Measurements from ENCODE around the gene GARNL3. TPM values are rescaled to one million over a fixed set of nuclear protein-coding genes. Genes with fewer than 3 reads are reported as not detected.

GARNL3 gene
- total RNA-seq, 1 donor from 2014 or later = 5.4 TPM

DNA sequence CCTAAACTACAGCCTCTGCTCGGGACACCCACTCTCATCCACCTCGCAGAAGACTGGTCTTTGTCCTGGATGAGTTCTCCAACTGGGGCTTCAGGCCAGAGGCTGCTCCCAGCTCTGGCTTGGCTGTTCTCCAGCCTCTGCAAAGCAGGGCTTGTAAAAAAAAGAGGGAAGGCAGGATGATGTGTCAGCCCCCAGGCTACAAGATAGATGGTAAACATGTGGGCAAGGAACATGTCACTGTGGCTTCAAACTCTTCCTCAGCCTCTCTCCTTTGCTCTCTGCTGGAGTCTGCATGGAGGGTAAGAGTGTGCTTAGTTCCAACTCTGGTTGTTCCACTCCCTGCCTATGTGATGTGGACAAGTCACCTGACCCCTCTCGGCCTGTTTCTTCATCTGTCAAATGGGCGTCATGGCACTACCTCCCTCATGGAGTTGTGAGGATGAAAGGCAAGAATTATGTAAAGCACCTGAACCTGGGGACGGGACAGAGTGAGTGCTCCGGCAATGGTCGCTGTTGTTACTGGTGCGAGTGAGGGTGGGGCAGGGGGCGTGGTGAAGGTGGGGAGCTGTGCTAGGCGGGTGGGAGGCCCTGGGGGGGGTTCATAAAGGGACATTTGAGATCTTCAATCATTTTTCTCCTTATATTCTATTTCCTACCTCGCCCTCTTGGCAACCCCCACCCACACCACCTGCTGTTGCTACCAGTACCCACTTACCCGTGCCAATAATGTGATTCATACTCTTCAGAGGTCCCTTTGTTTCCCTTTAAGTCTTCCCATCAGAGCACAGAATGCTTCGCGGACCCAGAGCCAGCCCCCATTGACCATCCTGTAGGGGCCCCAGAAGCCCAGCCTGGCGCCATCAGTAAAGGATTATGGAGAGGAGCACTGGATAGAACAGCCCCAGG, 152.8 kb downstream of the GARNL3 start:
- no peaks in the 10 kb centered on the region for H4K20me1 ChIP-seq (ENCODE audit: insufficient read depth, low read length)
- FAIRE-seq = no peak
- H3K36me3 Mint-ChIP-seq (ENCODE audit: low read depth, unreplicated experiment) = peaks cover 2% of the 10 kb centered on the region
- no peaks in the 10 kb centered on the region for H3K36me3 ChIP-seq (ENCODE audit: insufficient read depth, low read length)
- no peak for DNase-seq (ENCODE audit: low read depth)
- no peak for TF ChIP-seq EZH2 (IDR thresholded peaks at IDR 0.05; ENCODE audit: insufficient read depth, low read length)
- TF ChIP-seq, protein P1, sequence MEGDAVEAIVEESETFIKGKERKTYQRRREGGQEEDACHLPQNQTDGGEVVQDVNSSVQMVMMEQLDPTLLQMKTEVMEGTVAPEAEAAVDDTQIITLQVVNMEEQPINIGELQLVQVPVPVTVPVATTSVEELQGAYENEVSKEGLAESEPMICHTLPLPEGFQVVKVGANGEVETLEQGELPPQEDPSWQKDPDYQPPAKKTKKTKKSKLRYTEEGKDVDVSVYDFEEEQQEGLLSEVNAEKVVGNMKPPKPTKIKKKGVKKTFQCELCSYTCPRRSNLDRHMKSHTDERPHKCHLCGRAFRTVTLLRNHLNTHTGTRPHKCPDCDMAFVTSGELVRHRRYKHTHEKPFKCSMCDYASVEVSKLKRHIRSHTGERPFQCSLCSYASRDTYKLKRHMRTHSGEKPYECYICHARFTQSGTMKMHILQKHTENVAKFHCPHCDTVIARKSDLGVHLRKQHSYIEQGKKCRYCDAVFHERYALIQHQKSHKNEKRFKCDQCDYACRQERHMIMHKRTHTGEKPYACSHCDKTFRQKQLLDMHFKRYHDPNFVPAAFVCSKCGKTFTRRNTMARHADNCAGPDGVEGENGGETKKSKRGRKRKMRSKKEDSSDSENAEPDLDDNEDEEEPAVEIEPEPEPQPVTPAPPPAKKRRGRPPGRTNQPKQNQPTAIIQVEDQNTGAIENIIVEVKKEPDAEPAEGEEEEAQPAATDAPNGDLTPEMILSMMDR (IDR thresholded peaks at IDR 0.05; ENCODE audit: insufficient read depth, low read depth, low read length) = no peak
- H3K9ac ChIP-seq (ENCODE audit: low read length) = no peak overlapping the region
- H3K4me1 ChIP-seq (ENCODE audit: insufficient read depth, low read length) = peaks cover 4% of the 10 kb centered on the region
- H3K9me3 Mint-ChIP-seq (ENCODE audit: unreplicated experiment) = no peaks in the 10 kb centered on the region
- H3K27ac Mint-ChIP-seq (ENCODE audit: unreplicated experiment) = no peak overlapping the region
- no peak overlapping the region for H2AFZ ChIP-seq (ENCODE audit: low read depth, low read length)
- H3K27ac ChIP-seq (ENCODE audit: low read depth, low read length) = no peak overlapping the region
- H3K4me3 ChIP-seq (ENCODE audit: insufficient read depth, low read depth, low read length) = no peak overlapping the region
- H3K79me2 ChIP-seq (ENCODE audit: insufficient read depth, low read length) = peaks cover under 1% of the 10 kb centered on the region
- H3K4me1 Mint-ChIP-seq (ENCODE audit: low read depth, unreplicated experiment) = peaks cover 1% of the 10 kb centered on the region
- H3K27me3 ChIP-seq (ENCODE audit: insufficient read depth, low read length) = no peaks in the 10 kb centered on the region
- H3K4me2 ChIP-seq (ENCODE audit: low read length) = no peak overlapping the region
- H3K27me3 Mint-ChIP-seq (ENCODE audit: low read depth, unreplicated experiment) = no peaks in the 10 kb centered on the region
- H3K4me3 Mint-ChIP-seq (ENCODE audit: unreplicated experiment) = no peak overlapping the region
- H3K9me3 ChIP-seq (ENCODE audit: insufficient read depth, low read depth, low read length) = peaks cover 3% of the 10 kb centered on the region

DNA sequence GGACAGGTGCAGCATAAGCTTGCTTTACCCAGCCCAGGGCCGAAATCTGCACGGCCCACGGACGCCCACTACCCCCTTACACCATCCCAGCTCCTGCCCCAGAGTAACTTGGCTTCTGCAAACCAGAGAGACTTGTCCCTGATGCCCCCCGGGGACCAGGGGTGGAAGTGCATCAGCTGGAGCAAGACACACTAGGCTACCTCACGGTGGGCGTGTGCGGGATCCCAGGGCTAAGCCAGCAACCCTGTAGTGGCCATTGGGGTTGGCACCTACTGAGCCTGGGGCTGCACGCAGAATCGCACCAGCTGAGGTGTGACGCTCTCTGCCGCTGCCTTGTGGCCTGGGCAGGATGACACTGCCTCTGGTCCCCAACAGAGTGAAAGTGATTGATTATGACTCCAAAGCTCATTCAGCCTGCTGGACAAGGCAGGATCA, 153.5 kb downstream of the GARNL3 start:
- Histone ChIP-seq H4K20me1 (ENCODE audit: insufficient read depth, low read length) (no peaks in the 10 kb centered on the region), H3K4me1 (ENCODE audit: insufficient read depth, low read length) (peaks cover 9% of the 10 kb centered on the region), H3K36me3 (ENCODE audit: insufficient read depth, low read length) (no peaks in the 10 kb centered on the region), H3K9ac (ENCODE audit: low read length) (no peak overlapping the region), H3K27me3 (ENCODE audit: insufficient read depth, low read length) (no peaks in the 10 kb centered on the region), H3K4me2 (ENCODE audit: low read length) (peak overlapping the region; percentile 5), H2AFZ (ENCODE audit: low read depth, low read length) (no peak overlapping the region), H3K79me2 (ENCODE audit: insufficient read depth, low read length) (peaks cover 8% of the 10 kb centered on the region), H3K27ac (ENCODE audit: low read depth, low read length) (no peak overlapping the region), H3K9me3 (ENCODE audit: insufficient read depth, low read depth, low read length) (peaks cover 3% of the 10 kb centered on the region), H3K4me3 (ENCODE audit: insufficient read depth, low read depth, low read length) (no peak overlapping the region)
- no peak for FAIRE-seq
- no peak overlapping the region for H3K4me3 Mint-ChIP-seq (ENCODE audit: unreplicated experiment)
- H3K4me1 Mint-ChIP-seq (ENCODE audit: low read depth, unreplicated experiment) = peaks cover 1% of the 10 kb centered on the region
- no peak for DNase-seq (ENCODE audit: low read depth)
- H3K36me3 Mint-ChIP-seq (ENCODE audit: low read depth, unreplicated experiment) = peaks cover 2% of the 10 kb centered on the region
- H3K27me3 Mint-ChIP-seq (ENCODE audit: low read depth, unreplicated experiment) = no peaks in the 10 kb centered on the region
- H3K9me3 Mint-ChIP-seq (ENCODE audit: unreplicated experiment) = no peaks in the 10 kb centered on the region
- no peak overlapping the region for H3K27ac Mint-ChIP-seq (ENCODE audit: unreplicated experiment)
- TF ChIP-seq, protein P1 (IDR thresholded peaks at IDR 0.05; ENCODE audit: insufficient read depth, low read depth, low read length) = no peak
- TF ChIP-seq EZH2 (IDR thresholded peaks at IDR 0.05; ENCODE audit: insufficient read depth, low read length) = no peak

GRCh38 chr9:127419348-127419747, 154.8 kb downstream of the GARNL3 start:
- H3K27ac ChIP-seq (ENCODE audit: low read depth, low read length) = no peak overlapping the region
- Mint-ChIP-seq H3K4me3 (ENCODE audit: unreplicated experiment) (no peak overlapping the region), H3K9me3 (ENCODE audit: unreplicated experiment) (no peaks in the 10 kb centered on the region), H3K4me1 (ENCODE audit: low read depth, unreplicated experiment) (peaks cover 1% of the 10 kb centered on the region), H3K36me3 (ENCODE audit: low read depth, unreplicated experiment) (peaks cover 2% of the 10 kb centered on the region), H3K27me3 (ENCODE audit: low read depth, unreplicated experiment) (no peaks in the 10 kb centered on the region), H3K27ac (ENCODE audit: unreplicated experiment) (no peak overlapping the region)
- H3K4me3 ChIP-seq (ENCODE audit: insufficient read depth, low read depth, low read length) = peak overlapping the region; percentile 37
- DNase-seq (ENCODE audit: low read depth) = no peak
- H3K27me3 ChIP-seq (ENCODE audit: insufficient read depth, low read length) = no peaks in the 10 kb centered on the region
- peaks cover 10% of the 10 kb centered on the region for H3K4me1 ChIP-seq (ENCODE audit: insufficient read depth, low read length)
- peaks cover 3% of the 10 kb centered on the region for H3K9me3 ChIP-seq (ENCODE audit: insufficient read depth, low read depth, low read length)
- TF ChIP-seq, protein P1 (IDR thresholded peaks at IDR 0.05; ENCODE audit: insufficient read depth, low read depth, low read length) = no peak
- TF ChIP-seq EZH2 (IDR thresholded peaks at IDR 0.05; ENCODE audit: insufficient read depth, low read length) = no peak
- H3K79me2 ChIP-seq (ENCODE audit: insufficient read depth, low read length) = peaks cover 10% of the 10 kb centered on the region
- H3K9ac ChIP-seq (ENCODE audit: low read length) = peak overlapping the region; percentile 64
- H2AFZ ChIP-seq (ENCODE audit: low read depth, low read length) = peak overlapping the region; percentile 64
- H4K20me1 ChIP-seq (ENCODE audit: insufficient read depth, low read length) = no peaks in the 10 kb centered on the region
- FAIRE-seq = no peak
- H3K36me3 ChIP-seq (ENCODE audit: insufficient read depth, low read length) = no peaks in the 10 kb centered on the region
- peak overlapping the region; percentile 83 for H3K4me2 ChIP-seq (ENCODE audit: low read length)

Measured in astrocyte (in vitro differentiated cells and primary cell).